HG03354 (cell line): Measurements from ENCODE around the gene PFKP.
"Not testable (repeated sequence)": the region's sequence is repeated elsewhere in the genome, so short reads cannot be mapped to it uniquely, and the experiment has no call there.

Source experiments
- ATAC-seq: cut with Tn5 transposase; IDR thresholded peaks from one replicate; pipeline ENCODE4 v1.9.1; 2021; ENCODE audit warnings: mild to moderate bottlenecking; ENCODE audit not compliant: unreplicated experiment, poor library complexity, severe bottlenecking

The PFKP gene

DNA sequence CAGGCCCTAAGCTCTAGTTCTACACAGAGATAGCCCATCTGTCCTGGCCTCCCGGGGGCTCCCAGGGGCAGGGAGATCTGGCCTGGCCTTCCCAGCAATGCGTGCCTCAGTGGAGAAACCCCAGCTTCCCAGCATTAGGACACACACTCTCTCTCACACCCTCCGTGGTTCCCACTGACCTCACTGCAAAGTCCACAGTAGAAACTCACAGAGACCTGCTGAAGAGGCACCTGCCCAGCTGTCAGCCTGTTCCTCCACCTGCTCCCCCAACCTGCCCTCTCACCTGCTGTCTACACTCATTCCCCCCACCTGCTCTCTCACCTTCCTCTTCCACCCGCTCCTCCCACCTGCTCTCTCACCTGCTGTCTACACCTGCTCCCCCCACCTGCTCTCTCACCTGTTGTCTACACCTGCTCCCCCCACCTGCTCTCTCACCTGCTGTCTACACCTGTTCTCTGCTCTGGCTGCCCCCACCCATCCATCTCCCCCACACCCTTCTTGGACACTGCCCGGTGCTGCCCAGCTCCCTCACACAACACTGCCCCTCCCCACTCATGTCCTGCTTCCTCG is 21.1 kb upstream of the PFKP start:
- ATAC-seq = no peak

DNA sequence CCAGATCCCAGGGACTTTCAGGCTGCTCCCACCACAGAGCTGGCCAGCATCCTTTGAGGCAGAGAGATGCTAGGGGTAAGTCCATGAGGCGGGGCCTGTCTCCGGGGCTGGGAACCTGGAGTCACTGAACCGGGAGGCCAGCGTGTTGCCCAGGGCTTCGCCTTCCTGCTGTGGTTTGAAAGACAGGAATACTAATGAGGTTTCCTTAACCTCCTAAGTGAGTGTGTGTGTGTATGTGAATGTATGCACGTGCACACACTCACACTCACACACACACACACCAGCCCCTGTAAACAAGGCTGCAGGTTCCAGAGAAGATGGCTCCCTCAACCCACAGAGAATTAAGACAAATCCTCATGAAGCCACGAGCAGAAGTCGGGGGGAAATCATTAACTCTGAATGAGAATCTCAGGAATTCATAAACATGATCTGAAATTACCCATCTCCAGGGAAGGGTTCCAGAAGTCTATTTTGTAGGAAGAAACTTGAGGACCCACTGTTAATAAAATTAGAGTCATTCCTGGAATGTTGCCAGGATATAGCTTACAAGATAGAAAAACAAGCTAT is 20.3 kb upstream of the PFKP start:
- no peak for ATAC-seq

DNA sequence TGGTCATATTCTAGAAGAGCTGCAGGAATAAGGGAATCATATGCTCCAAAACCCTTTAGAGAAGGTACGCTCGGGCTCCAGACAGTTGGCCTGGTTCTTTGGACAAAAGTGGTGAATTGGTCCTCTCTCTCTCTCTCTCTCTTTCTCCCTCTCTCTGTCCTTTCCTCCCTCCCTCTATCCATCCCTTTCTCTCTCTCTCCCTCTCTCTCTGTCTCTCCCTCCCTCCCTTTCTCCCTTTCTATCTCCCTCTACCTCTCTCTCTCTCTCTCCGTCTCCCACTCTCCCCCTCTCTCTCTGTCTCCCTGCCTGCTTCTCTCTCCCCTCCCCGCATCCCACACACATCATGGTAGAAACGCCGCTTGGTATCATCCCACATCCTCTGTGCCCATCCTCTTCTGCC is 19.8 kb upstream of the PFKP start:
- no peak for ATAC-seq

DNA sequence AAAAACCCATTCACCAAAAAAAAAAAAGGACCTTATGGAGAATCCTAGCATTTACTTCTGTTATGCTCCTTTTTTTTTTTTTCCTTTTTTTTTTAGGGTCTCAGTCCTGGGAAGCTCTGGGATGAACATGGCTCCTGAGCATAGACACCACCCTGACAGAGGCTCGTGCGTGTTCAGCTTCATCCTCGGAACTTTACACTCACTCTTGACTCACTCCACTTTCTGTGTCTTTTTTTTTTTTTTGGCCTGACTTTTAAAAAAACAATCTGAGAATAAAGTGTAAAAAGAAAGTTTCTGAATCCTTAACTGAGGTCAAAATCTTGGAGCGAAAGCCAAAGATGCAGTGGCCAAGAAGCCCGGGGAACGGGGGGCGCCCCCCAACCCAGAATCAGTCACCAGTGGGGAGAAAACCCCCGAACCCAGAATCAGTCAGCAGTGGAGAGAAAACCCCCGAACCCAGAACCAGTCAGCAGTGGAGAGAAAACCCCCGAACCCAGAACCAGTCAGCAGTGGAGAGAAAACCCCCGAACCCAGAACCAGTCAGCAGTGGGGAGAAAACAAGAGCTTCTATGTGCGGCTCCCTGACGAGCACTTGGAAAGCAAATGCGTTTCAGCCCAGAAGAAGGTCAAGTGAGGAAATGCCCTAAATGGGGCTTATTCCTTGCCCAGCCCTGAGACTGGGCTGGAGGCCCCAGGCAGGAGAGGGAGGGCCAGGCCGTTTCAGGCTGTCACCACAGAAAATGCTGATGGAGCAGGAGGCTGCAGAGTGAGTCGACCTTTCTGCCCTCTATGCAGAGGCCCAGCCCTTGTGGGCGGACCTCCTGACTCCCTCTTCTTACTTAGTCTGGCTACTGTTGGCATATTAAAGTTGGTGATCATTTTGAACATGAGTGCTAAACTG is 19.0 kb upstream of the PFKP start:
- ATAC-seq = no peak

DNA sequence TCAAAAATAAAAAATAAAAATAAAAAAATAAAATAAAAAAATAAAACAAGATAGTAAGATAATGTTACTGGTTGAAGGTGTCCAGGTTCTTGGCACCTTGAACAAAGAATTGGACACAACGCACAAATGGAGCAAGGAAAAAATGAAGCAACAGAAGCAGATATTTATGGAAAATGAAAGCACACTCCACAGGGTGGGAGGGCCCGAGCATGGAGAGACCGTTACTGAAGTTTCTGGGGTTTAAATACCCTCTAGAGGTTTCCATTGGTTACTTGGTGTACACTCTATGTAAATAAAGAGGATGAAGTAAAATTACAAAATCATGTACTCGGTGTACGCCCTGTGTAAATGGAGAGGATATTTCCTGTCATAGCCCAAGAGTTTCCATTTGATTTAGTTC is 15.7 kb upstream of the PFKP start:
- no peak for ATAC-seq

DNA sequence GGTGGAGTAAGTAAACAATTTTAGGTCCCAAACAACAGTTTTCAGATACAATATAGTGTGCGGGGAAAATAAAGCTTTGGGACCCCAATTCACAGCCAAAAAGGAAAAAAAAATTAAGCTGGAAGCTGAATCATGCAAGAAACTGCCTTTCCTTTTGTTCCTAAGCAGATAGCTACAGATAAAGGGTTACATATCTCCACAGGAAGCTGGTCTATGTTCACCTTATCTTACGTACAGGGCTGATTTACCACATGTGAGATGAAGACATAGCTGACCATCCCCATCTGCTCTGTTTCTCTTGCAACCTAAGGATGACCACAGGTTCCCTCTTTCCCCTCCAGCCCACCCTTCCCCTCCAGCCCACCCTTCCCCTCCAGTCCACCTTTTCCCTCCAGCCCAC is 14.2 kb upstream of the PFKP start:
- ATAC-seq = no peak

DNA sequence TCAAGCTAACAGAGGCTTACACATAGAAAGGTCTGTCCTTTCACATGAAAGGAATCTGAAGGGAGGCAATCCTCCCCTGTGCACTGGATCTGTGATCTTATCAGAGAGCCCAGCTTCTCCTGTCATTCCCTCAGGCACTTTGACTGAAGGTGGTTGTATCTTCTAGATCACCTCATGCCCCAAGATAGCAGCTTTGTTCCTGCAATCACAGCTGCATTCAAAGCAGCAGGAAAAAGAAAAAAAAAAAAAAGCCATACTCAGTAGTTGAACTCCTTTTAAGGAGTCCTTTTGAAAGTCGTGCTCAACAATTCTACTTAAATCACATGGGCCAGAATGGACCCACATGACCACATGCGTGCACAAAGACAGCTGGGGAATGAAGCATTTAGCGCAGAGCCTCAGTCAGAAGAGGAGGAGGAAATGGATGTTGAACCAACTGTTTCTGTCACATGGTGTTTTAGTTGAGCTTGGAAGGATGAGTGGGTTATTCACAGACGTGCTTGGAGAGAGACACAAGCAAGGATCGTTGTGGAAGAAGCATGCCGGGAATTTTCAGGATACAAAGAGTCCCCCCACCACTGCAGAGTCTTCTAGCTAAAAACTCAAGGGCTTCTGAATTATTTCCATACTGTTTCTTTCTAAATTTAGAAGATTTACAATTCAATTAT is 13.0 kb upstream of the PFKP start:
- no peak for ATAC-seq

DNA sequence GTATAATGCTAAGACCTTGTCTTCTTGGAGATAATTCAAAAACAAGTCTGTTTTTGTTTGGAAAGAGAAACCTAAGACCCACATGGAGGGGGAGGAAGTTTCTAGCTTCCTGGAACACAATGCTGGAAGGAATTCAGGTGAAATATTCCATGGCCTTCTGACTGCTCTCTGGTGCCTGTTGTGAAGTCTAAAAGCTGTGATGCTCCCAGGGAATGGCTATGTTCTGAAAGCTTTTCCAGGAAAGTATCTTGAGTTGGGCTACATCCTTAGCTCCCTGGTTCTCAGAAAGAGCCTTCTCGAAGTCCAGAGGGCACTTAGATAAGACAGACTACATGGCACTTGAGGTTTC is 12.5 kb upstream of the PFKP start:
- ATAC-seq = no peak

DNA sequence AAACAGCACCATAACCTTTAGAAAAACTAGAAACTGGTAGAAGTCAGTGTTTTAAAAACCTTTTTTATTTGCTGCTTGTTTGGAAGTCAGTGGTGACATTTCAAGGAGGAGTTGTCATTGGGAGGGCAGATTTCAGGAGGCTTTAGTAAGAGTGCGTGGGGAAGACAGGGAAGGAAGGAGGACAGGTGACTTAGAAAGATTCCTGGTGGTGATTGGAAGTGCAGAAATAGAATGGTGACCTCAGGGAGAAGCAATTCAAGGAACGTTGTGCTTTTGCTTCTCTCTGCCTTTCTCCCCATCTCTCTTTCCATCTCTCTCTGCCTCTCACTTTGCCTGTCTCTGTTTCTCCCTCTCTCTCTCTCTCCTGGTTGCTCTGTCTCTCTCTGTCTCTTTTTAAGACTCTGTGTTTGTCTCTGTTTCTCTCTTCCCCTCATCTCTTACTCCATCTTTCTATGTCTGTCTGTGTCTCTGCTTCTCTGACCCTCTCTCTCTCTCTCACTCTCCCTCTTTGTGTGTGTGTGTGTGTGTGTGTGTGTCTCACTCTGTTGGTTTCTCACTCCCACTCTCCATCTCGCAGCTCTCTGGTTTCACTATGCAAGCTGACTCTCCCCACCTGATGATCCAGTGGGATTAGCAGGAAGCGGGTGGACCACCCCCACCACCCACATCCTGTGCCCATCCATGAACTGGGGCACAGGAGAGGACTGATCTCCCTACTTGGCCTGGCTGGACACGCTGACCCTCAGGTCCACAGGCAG is 10.9 kb upstream of the PFKP start:
- ATAC-seq = no peak

DNA sequence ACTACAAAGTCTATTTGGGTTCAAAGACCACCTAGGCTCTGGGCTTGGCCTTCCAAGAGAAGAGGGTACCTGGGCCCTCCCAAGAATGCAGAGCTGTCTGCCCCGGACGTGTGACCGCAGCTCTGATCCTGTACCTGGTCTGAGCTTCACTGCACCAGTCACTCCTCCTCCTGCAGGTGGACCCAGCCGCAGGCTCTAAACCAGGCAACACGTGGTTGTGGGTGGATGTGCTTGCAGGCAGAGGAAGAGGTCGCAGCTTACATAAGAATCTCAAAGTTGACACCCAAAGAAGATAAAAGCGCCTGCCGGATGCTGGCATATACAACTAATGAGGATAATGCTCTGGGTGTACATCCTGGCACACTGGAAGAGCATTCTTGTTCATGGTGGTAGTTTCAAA is 9.4 kb upstream of the PFKP start:
- ATAC-seq = no peak

DNA sequence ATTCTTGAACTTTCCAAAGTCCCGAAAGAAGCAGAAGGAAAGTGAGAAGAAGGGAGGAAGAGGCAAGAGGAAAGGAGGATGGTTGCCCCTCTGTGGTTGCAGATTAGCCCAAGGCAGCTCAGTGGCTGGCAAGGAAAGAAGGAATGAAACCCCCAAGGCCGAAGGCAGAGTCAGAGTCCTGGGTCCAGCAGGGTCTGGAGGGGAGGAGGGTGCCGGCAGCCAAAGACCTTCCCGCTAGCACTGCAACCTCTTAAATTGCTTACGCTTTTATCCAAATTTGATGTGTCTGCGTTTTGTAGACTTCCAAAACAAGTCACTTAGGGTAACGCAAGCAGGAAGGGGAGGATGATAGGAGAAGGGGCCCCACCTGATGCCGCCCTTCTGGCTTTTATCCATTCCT is 7.4 kb upstream of the PFKP start:
- ATAC-seq = no peak

DNA sequence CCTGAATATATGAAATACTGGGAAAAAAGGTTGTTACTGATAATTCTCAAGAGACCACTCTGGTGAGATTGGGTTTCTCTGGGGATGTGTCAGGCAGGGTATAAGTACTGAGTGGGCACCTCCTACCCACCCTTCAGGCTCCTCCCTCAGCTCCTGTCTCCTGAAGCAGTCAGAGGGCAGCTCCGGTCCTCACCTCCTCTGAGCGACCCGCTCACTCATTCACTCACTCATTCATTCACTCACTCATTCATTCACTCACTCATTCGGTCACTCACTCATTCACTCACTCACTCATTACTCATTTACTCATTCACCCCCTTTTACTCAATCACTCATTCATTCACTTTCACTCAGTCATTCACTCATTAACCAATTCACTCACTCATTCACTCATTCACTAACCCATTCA is 6.9 kb upstream of the PFKP start:
- no peak for ATAC-seq

DNA sequence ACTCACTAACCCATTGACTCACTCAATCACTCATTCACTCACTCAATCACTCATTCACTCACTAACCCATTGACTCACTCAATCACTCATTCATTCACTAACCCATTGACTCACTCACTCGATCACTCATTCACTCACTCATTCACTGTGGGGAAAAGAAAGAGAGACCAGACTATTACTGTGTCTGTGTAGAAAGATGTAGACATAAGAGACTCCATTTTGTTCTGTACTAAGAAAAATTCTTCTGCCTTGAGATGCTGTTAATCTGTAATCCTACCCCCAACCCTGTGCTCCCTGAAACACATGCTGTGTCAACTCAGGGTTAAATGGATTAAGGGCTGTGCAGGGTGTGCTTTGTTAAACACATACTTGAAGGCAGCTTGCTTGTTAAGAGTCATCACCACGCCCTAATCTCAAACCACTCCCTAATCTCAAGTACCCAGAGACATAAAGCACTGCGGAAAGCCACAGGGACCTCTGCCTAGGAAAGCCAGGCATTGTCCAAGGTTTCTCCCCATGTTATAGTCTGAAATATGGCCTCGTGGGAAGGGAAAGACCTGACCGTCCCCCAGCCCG is 5.9 kb upstream of the PFKP start:
- ATAC-seq = not testable (repeated sequence)

DNA sequence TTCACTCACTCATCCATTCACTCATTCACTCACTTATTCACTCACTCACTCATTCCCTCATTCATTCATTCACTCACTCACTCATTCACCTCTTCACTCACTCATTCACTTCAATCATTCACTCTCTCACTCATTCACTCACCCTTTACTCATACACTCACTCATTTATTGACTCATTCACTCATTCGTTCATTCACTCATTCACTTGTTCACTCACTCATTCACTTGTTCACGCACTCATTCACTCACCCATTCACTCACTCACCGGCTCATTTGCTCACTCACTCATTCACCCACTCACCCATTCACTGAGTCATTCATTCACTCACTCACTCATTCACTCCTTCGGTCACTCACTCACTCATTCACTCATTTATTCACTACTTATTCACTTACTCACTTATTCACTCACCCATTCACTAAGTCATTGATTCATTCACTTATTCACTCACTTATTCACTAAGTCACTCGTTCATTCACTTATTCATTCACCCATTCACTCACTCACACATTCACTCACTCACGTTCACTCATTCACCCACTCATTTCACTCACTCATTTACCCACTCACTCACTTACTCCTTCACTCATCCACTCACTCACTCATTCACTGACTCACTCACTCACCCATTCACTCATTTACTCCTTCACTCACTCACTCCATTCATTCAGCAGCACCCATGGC is 4.7 kb upstream of the PFKP start:
- ATAC-seq = no peak

DNA sequence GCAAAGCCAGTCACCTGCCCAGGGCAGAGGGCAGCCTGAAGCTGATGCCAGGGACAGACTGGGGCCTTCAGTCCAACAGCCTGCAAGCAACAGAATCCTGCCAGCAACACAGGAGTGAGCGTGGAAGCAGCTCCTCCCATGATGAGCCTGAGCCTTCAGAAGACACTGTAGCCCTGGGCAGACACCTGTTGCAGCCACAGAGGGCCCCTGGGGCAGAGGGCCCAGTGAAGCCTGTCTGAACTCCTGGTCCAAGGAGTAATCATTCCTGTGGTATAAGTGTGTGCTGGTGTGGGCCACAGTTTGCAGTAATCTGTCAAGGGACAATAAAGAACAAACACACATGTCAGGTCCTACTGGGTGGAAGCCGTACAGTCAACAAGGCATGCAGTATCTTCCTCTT is 2.9 kb upstream of the PFKP start:
- ATAC-seq = no peak

DNA sequence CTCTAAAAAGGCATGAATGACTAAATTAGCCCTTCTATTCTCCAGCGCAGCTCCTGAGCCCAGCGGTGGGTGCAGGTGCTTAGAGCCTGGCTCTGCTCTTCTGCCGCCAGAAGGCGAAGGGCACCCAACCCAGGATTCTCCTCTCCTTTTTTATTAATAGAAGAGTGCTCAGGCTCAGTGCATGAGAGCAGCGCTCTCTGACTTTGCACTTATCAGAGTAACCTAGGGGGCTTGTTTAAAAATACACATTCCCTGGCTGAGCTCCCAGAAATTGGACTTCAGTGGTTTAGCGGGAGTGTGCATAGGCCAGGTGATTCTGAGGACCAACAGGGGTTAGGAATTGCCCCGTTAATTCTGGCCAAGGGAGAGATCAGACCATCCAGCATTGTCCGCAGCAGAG is 1.7 kb upstream of the PFKP start:
- ATAC-seq = no peak

DNA sequence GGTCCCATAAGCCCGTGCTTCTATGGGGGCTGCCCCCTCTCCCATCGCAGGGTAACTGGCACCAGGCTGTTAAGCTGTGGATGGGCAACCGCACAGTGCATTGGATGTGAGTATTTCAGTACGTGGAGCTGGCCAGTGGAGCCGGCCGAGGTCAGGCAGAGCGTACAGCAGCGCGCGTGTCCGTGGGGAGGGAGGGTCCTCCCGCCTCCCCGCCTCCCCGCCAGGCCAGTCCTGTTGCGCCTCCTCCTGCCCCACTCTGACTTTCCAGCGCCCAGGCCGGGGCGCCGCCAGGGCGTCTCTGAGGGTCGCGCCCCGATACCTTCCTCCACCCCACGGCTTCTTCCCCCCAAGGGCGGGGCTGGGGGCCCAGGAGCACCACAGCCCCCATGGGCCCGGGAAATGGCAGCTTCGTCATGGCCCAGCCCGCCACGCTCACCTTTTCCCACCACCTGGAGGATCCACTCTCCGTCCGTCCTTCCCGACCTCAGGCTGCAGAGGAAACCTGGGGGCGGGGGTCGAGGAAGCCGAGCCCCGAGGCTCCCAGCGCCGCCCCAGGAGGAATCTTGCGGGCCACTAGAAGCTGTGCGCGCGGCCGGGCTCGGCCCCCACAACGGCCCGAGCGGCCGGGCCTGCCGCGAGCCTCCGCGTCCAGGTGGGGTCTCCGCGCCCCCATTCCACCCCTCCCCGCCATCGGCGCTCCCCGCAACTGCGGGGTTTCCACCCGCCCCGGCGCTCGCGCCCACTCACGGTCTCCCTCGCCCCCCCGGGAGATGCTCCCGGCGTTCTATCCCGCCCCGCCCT is 831 bp upstream of the PFKP start:
- ATAC-seq = no peak

DNA sequence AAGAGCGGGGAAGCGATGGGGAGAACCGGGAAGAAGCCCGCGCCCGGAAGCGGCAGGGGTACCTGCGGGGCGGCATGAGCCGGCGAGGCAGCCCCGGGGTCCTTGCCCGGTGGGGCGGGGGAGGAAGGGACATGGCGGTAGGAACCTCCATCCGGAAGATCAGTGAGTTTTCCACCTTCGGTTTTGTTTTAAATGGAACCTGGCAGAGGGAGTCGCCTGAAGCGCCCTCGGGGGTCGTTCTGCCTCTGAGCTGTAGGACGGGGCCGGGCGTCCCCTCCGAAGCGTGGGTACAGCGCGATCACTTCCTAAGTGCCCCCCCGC is 471 bp downstream of the PFKP start:
- no peak for ATAC-seq
